Stimulated activated effector memory CD8-positive, alpha-beta T cell treated with anti-CD3 and anti-CD28 coated beads, Interleukin-12 subunit alpha, Interleukin-12 subunit beta, amount 100 ng/mL, for 72 hours (primary cell): ENCODE measurements around the gene PRSS50.

Experiments
- ATAC-seq: fragments of 150-1000 bp; cut with Tn5 transposase; 2 replicates; pipeline ENCODE4 v1.10.0; 2021
- DNase-seq, 2 donors: peaks; one replicate each; pipeline ENCODE4 v3.0.0; 2021 to 2022; ENCODE audit warnings: low spot score in 2 of 2
- H3K27ac Mint-ChIP-seq: one replicate; pipeline ENCODE4 v1.8.0; 2022; ENCODE audit warnings: mild to moderate bottlenecking, mixed read lengths
- H3K36me3 Mint-ChIP-seq: one replicate; pipeline ENCODE4 v1.8.0; 2022; ENCODE audit warnings: mild to moderate bottlenecking, mixed read lengths
- H3K4me1 Mint-ChIP-seq: one replicate; pipeline ENCODE4 v1.8.0; 2022; ENCODE audit warnings: mixed read lengths
- H3K4me3 Mint-ChIP-seq: one replicate; pipeline ENCODE4 v1.8.0; 2022; ENCODE audit warnings: mild to moderate bottlenecking, mixed read lengths
- H3K9me3 Mint-ChIP-seq: one replicate; pipeline ENCODE4 v1.8.0; 2022; ENCODE audit warnings: mixed read lengths

Gene PRSS50

GRCh38 chr3:46715507-46716175 is 2.0 kb downstream of the PRSS50 start:
- no peaks in the 10 kb centered on the region for H3K9me3 Mint-ChIP-seq
- H3K4me1 Mint-ChIP-seq = peaks cover 17% of the 10 kb centered on the region
- H3K36me3 Mint-ChIP-seq = no peaks in the 10 kb centered on the region
- H3K4me3 Mint-ChIP-seq = no peak overlapping the region
- peak; percentile 38 for ATAC-seq
- H3K27ac Mint-ChIP-seq = peak overlapping the region; percentile 58
- DNase-seq = peak in 1 of 2 donors; percentile 43

- Mint-ChIP-seq H3K9me3 (no peaks in the 10 kb centered on the region), H3K27ac (peak overlapping the region; percentile 58)
- ATAC-seq = no peak
These were observed 2.8 kb downstream of the PRSS50 start for GRCh38 chr3:46714728-46715506.

GRCh38 chr3:46713898-46714552 is 3.6 kb downstream of the PRSS50 start:
- no peaks in the 10 kb centered on the region for H3K9me3 Mint-ChIP-seq
- H3K4me3 Mint-ChIP-seq = peak overlapping the region; percentile 16
- DNase-seq (no peak), ATAC-seq (peak; percentile 92)
- peaks cover 17% of the 10 kb centered on the region for H3K4me1 Mint-ChIP-seq
- no peaks in the 10 kb centered on the region for H3K36me3 Mint-ChIP-seq
- peak overlapping the region; percentile 91 for H3K27ac Mint-ChIP-seq

More at GRCh38 chr3:46714728-46715506, 2.8 kb downstream of the PRSS50 start:
- Mint-ChIP-seq H3K4me1 (peaks cover 17% of the 10 kb centered on the region), H3K4me3 (no peak overlapping the region), H3K36me3 (no peaks in the 10 kb centered on the region)
- no peak for DNase-seq

- Mint-ChIP-seq H3K27ac (peak overlapping the region; percentile 91), H3K4me3 (peak overlapping the region; percentile 16)
These were observed 4.4 kb downstream of the PRSS50 start for GRCh38 chr3:46713050-46713897.

GRCh38 chr3:46712191-46713049 is 5.2 kb downstream of the PRSS50 start:
- peak overlapping the region; percentile 91 for H3K27ac Mint-ChIP-seq
- H3K4me3 Mint-ChIP-seq = no peak overlapping the region
- no peaks in the 10 kb centered on the region for H3K36me3 Mint-ChIP-seq
- ATAC-seq (no peak), DNase-seq (no peak)
- H3K9me3 Mint-ChIP-seq = no peaks in the 10 kb centered on the region
- H3K4me1 Mint-ChIP-seq = peaks cover 17% of the 10 kb centered on the region

More at GRCh38 chr3:46713050-46713897, 4.4 kb downstream of the PRSS50 start:
- DNase-seq = no peak
- Mint-ChIP-seq H3K9me3 (no peaks in the 10 kb centered on the region), H3K4me1 (peaks cover 17% of the 10 kb centered on the region), H3K36me3 (no peaks in the 10 kb centered on the region)
- ATAC-seq = no peak

- Mint-ChIP-seq H3K36me3 (no peaks in the 10 kb centered on the region), H3K27ac (peak overlapping the region; percentile 91), H3K4me1 (peaks cover 17% of the 10 kb centered on the region), H3K9me3 (no peaks in the 10 kb centered on the region), H3K4me3 (no peak overlapping the region)
- ATAC-seq (no peak), DNase-seq (no peak)
These were observed 5.9 kb downstream of the PRSS50 start for GRCh38 chr3:46711760-46712159.

GRCh38 chr3:46711305-46711704 is 6.4 kb downstream of the PRSS50 start:
- no peaks in the 10 kb centered on the region for H3K36me3 Mint-ChIP-seq
- DNase-seq = no peak
- no peaks in the 10 kb centered on the region for H3K9me3 Mint-ChIP-seq
- ATAC-seq = no peak
- H3K4me3 Mint-ChIP-seq = no peak overlapping the region
- H3K27ac Mint-ChIP-seq = peak overlapping the region; percentile 50
- peaks cover 17% of the 10 kb centered on the region for H3K4me1 Mint-ChIP-seq

- Mint-ChIP-seq H3K36me3 (no peaks in the 10 kb centered on the region), H3K27ac (peak overlapping the region; percentile 50), H3K4me1 (peaks cover 17% of the 10 kb centered on the region), H3K4me3 (no peak overlapping the region), H3K9me3 (no peaks in the 10 kb centered on the region)
- DNase-seq (no peak), ATAC-seq (no peak)
These were observed 6.9 kb downstream of the PRSS50 start for GRCh38 chr3:46710671-46711295.

GRCh38 chr3:46710229-46710628 is 7.4 kb downstream of the PRSS50 start:
- H3K4me3 Mint-ChIP-seq = no peak overlapping the region
- peaks cover 17% of the 10 kb centered on the region for H3K4me1 Mint-ChIP-seq
- no peaks in the 10 kb centered on the region for H3K36me3 Mint-ChIP-seq
- no peaks in the 10 kb centered on the region for H3K9me3 Mint-ChIP-seq
- no peak for ATAC-seq
- DNase-seq = no peak
- peak overlapping the region; percentile 29 for H3K27ac Mint-ChIP-seq

- Mint-ChIP-seq H3K9me3 (no peaks in the 10 kb centered on the region), H3K27ac (peak overlapping the region; percentile 29), H3K4me1 (peaks cover 17% of the 10 kb centered on the region), H3K36me3 (no peaks in the 10 kb centered on the region), H3K4me3 (no peak overlapping the region)
- ATAC-seq (no peak), DNase-seq (no peak)
These were observed 7.9 kb downstream of the PRSS50 start for GRCh38 chr3:46709721-46710120.

GRCh38 chr3:46709157-46709654 is 8.5 kb downstream of the PRSS50 start:
- Mint-ChIP-seq H3K9me3 (no peaks in the 10 kb centered on the region), H3K4me3 (no peak overlapping the region), H3K4me1 (peaks cover 15% of the 10 kb centered on the region), H3K36me3 (no peaks in the 10 kb centered on the region), H3K27ac (peak overlapping the region; percentile 29)
- DNase-seq (no peak), ATAC-seq (no peak)

- no peaks in the 10 kb centered on the region for H3K36me3 Mint-ChIP-seq
- peaks cover 9% of the 10 kb centered on the region for H3K4me1 Mint-ChIP-seq
- no peak overlapping the region for H3K4me3 Mint-ChIP-seq
- H3K27ac Mint-ChIP-seq = no peak overlapping the region
- H3K9me3 Mint-ChIP-seq = no peaks in the 10 kb centered on the region
- DNase-seq = no peak
- ATAC-seq = no peak
These were observed 9.1 kb downstream of the PRSS50 start for GRCh38 chr3:46708401-46709156.

GRCh38 chr3:46707601-46708011 is 10.1 kb downstream of the PRSS50 start:
- no peak for ATAC-seq
- DNase-seq = no peak
- Mint-ChIP-seq H3K36me3 (no peaks in the 10 kb centered on the region), H3K27ac (no peak overlapping the region), H3K4me3 (no peak overlapping the region), H3K9me3 (no peaks in the 10 kb centered on the region), H3K4me1 (no peaks in the 10 kb centered on the region)
